ENCODE data around the gene MYDGF. TPM values are rescaled to one million over a fixed set of nuclear protein-coding genes. Genes with fewer than 3 reads are reported as not detected.
"Not testable (repeated sequence)": the region's sequence is repeated elsewhere in the genome, so short reads cannot be mapped to it uniquely, and the experiment has no call there.

Gene MYDGF
- total RNA-seq, 1 donor from 2014 or later: 43.9 TPM

DNA sequence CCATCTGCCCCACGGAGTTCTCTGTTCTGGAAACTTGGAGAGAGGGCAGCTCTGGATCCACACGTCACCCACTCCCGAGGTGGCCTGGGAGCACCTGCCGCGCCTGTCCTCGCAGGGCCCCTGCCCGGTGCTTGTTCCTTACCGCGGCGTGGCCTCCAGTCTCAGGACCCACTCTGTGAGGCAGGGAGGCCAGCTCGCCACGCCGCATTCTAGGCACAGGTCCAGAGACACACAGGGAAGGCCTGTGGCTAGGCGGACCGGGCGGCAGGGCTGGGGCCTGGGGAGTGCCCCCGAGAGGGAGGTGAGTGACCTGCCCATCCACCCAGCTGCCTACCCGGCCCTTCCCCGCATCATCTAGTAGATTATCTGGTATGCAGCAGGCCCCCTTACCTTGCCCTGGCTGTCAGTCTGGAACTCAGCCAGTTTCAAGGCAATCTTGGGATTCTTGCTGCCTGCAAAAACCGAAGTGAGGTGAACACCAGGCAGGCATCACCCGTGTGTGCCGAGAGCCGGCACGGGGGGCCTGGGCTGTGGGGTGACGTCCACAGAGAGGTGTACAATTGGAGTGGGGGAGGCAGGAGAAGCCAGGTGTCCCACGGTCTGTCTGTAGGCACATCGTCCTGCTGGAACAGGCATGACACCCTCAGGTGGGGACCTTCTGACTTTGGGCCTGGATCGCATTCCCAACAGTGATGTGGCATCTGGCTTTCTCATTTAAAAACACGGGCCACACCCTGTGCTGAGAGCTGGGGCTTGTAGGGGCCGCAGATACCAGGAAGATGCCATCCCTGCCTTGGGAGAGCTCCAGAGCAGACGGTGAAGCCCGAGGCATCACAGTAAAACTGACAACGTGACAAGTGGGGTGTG lies 29.9 kb upstream of the MYDGF start:
- no peak for DNase-seq

- no peak for DNase-seq
Measured at GRCh38 chr19:4697304-4697703, 27.2 kb upstream of the MYDGF start.

DNA sequence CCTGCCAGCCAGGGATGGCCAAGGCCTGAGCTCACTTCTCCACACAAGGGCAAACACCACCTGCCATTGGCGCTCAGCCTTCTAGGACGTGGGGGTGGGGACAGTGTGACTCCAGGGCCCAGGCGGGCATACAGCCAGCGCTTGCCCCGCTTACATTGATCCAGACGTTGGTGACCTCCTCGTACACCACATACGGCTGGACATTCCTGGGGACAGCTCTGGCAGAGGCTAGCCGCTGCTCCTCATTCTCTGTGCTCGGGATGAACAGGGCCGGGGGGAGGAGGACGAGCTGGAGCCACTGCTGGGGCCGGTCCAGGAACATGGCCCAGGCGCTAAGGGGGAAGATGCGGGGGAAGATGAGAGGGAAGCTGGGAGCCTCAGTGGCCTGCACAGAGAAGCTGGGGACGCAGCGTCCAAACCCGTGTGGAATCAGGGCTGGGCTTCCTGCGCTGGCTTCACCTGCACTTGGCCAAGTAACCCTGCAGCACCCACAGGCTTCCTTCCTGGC lies 25.1 kb upstream of the MYDGF start:
- DNase-seq: peak; percentile 77

- no peak for DNase-seq
Measured at GRCh38 chr19:4694211-4694987, 24.3 kb upstream of the MYDGF start.

GRCh38 chr19:4693471-4694121 lies 23.5 kb upstream of the MYDGF start:
- DNase-seq: no peak

GRCh38 chr19:4693078-4693350 lies 22.9 kb upstream of the MYDGF start:
- DNase-seq: no peak

DNA sequence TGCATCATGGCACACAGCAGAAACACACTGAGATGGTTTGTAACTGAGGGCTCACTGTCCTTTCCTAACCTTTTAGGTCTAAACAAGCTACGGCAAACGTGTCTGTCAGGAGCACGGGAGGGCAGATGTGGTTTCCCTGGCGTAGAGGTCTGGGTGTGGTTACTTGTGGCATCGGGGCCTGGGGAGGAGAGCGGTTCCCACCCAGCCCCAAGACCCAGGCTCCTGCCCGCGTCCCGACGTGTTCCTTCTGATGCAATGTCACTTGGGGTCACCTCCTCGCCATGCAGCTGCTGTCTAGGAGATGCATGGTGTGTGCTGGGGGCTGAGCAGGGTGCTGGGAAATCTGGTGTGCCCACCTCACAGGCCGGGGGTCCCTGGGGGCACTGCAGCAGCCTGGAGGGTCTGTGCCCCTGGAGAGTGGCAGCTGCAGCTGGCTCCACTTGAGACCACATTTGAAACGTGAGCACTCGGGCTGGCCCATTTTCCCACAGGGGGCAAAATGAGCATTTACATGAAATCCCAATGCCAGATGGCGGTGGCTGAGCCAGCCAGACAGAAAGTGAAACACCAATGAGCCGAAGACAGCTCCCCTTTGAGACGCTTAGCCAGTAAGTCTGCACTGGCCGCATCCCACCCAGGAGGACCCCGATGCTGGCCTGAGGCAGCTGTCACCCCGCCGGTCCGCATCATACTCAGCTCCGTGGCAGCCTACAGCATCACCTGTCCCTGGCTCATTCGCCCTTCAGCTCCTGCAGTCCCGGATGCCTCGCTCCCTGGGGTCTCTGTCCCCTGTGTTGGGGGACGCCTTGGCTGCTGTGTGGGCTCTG lies 22.3 kb upstream of the MYDGF start:
- DNase-seq: peak; percentile 88

DNA sequence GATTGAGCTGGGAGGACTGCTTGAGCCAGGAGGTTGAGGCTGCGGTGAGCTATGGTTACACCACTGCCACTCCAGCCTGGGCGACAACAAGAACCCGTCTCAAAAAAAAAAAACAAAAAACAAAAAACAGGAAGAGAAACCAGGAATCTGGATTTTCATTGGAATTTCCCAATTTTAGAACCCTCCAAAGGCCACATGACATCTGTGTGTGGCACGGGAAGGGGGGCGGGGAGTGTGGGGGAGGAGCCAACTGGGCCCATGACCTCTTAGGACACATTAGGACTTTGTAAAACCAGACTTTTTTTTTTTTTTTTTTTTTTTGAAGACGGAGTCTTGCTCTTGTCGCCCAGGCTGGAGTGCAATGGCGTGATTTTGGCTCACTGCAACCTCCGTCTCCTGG lies 21.2 kb upstream of the MYDGF start:
- no peak for DNase-seq

DNA sequence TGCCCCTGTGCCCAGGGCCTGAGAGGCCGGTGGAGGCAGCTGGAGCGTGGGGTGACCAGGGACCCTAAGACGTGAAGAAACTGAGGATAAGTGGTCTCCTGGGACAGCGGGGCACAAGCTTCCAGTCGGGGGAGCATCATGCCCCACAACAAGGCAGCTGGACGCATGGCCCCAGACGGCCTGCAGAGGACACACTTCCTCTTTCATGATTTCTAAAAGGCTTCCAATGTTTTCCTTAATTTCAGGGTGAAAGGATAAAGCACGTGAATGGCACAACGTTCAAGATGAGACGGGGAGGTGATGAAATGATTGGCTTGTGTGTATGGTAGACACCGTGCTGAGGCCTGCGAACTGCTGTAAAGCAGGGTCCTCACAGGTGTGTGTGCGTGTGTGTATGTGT lies 20.2 kb upstream of the MYDGF start:
- no peak for DNase-seq

DNA sequence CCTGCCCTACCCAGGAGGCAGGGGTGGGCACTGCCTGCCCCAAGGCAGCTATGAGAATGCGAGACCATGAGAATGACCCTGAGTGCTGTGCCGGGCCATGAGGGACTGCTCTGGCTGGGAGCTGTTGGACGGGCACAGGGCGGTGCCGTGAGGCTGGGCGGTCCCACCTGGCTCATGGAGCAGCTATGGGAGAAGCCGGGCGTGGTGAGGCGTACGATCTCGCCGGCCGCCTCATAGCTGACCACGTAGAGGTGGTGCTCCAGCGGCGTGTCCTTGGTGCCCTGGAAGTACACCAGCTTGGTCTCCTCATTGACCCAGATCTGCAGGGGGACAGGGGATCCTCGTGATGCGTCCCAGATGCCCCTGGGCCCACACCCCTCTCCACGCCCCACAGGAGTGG lies 19.3 kb upstream of the MYDGF start:
- no peak for DNase-seq

DNA sequence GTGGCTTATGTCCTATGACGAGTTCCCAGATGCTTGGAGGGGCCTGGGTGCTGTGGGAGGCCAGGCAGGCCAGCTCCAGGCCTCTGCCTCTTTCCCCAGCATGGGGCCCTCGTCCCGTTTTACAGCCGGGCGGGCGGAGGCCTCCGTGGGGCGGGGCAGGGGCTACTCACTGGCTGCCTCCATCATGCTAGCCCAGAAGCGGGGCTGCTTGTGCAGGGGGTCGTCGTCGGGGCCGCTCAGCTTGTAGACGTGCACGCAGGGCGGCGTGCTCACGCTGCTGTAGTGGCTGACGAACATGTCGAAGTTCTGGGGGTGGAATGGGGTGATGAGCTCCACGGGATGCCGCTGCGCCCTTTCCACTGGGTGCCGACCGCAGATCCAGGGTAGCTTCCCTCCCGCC lies 18.4 kb upstream of the MYDGF start:
- DNase-seq: no peak

DNA sequence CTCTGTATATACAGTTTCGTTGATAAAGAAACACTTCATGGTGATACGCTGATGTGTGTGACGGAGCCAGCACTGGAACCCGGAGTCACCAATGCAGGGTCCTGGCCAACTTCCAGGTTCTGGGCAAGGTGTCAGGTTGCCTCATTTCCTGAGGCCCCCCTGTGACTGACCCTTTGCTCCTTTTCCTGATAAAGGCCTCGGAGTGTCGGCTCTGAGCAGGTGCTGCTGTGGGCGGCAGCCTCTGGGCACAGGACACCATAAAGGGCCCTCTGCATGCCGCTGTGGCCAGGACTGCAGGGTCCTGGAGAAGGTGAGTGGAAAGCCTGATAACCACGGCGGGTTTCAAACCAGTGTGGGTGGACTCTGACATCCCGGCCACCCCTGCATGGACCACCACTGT lies 17.3 kb upstream of the MYDGF start:
- no peak for DNase-seq

DNA sequence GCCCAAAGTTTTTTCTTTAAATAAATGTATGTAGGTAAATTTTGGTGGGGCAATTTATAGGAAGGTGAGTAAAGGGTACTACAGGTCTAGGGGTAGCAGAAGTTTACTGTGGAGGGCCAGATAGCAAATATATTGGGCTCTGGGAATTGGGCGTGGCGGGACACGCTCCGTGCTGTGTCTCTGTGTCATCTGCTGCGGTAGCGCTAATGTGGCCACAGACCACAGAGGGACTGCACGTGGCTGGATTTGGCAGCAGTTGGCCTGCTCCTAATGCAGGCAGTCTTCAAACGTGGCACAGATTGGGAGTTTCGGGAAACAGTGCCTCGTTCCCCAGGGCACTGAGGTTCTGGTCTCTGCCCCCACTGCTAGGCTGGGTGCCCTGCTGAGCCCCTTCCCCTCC lies 16.6 kb upstream of the MYDGF start:
- DNase-seq: no peak

- DNase-seq: no peak
Measured at GRCh38 chr19:4684312-4685095, 14.4 kb upstream of the MYDGF start.

GRCh38 chr19:4682417-4683200 lies 12.5 kb upstream of the MYDGF start:
- DNase-seq: no peak

- not testable (repeated sequence) for DNase-seq
Measured at GRCh38 chr19:4680021-4680420, 9.9 kb upstream of the MYDGF start.

DNA sequence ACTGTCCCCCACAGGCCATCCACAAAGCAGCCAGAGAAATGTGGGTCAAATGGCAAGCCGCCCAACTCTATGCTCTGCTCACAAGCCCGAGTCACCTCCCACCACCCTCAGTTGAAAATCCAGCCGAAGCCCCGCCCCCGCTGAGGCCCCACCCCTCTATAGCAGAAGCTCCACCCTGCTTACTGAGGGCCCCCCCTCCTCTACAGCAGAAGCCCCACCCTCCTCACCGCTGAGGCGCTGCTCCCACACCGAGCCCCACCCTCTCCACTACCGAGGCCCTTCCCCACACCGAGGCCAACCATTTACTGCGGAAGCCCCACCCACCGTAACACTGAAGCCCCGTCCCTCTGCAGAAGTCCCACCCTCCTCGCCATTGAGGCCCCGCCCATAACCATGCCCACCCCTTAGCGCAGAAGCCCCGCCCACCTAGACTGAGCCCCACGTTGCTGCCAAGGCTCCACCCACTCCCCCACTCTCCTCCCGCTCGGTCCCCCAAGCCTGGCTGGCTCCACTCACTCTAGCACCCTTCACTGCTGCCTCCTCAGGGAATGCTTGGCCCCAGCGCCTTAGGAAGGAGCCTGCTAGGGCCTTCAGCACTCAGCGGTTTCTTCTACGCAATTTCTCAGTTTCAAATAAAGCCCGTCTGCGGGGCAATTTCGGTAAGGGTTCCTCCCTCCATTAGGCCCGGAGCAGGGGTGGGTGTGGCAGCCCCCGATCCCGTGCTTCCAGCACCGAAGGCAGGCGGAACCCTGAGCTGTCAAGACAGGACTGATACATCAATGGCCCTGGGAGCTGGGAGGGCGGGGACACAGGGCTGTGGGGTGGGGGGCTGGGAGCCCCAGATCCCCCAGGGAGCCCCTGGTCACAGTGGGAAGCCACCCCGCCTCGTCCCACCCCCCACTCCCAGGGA lies 9.0 kb upstream of the MYDGF start:
- DNase-seq: peak; percentile 42

GRCh38 chr19:4676955-4677731 lies 7.0 kb upstream of the MYDGF start:
- peak; percentile 57 for DNase-seq

DNA sequence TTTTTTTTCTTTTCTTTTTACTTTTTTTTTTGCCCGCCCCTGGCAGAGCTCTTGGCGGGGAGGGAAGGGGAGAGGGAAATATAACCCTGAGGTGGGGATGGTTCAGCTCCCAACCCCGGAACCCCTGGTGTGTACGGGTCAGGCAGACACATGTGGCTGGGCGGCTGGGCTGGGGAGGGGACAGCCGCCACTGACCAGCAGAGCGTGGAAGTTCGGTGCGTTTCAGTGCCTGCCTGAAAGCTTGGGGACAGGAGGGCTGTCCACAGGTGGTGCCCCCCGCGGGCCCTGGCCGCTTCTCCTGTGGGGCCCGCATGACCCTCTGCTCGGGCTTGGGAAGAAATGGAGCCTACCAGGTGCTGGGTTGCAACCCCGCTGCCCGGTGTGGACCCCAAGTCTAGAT lies 5.2 kb upstream of the MYDGF start:
- no peak for DNase-seq
